Endothelial cell of umbilical vein (primary cell): ENCODE data around the gene CEP97. TPM values are rescaled to one million over a fixed set of nuclear protein-coding genes. Genes with fewer than 3 reads are reported as not detected.

Experiments used
- BruUV-seq: library from RNA; stranded (reverse); fragments of 400-500 nt; replicated peaks from 2 replicates; lab custom pipeline; 2021; lab: Mats Ljungman, UMichigan
- CTCF ChIA-PET: fragments of 300-600, 350-600 bp; sonication (Branson Sonifier 250); formaldehyde crosslinking; loops from one replicate; lab custom pipeline; 2021; ENCODE audit warnings: antibody characterized with exemption, inconsistent platforms; lab: Charles Lee
- POLR2A ChIA-PET: fragments of 300-600, 350-600 bp; sonication (Branson Sonifier 250); formaldehyde crosslinking; loops from one replicate; lab custom pipeline; 2021; ENCODE audit warnings: antibody characterized with exemption, inconsistent platforms; lab: Charles Lee
- DNase-seq: peaks from one replicate; pipeline ENCODE4 v3.0.0-alpha.2; 2011; ENCODE audit warnings: low read depth, low spot score
- FAIRE-seq: peaks from 2 replicates; lab custom pipeline; 2011; peaks lifted over from hg19 to GRCh38; lab: Jason Lieb, UNC
- H2AFZ ChIP-seq: 2 replicates; pipeline ENCODE4 v1.6.0; 2012; ENCODE audit warnings: low read depth, low read length, control low read depth, inconsistent platforms
- H3K27ac ChIP-seq: 2 replicates; pipeline ENCODE4 v1.5.1; 2011; ENCODE audit warnings: low read depth, mild to moderate bottlenecking, control low read depth, low read length, moderate library complexity; ENCODE audit not compliant: insufficient read depth
- H3K27me3 ChIP-seq, 2 experiments: 2 replicates each; pipeline versions ENCODE4 v1.6.0 to v1.6.1; 2011; ENCODE audit warnings: low read length in 2 of 2, mixed read lengths in 1 of 2; ENCODE audit not compliant: control insufficient read depth in 2 of 2, insufficient read depth in 2 of 2
- H3K36me3 ChIP-seq, 2 experiments: 2 replicates in 1 of 2; 3 replicates in 1 of 2; pipeline ENCODE4 v1.5.1; 2011; ENCODE audit warnings: low read length in 2 of 2, mild to moderate bottlenecking in 1 of 2, moderate library complexity in 1 of 2; ENCODE audit not compliant: control insufficient read depth in 2 of 2, insufficient read depth in 2 of 2; ENCODE audit errors: extremely low read depth in 1 of 2
- H3K4me1 ChIP-seq: 3 replicates; pipeline ENCODE4 v1.5.1; 2011; ENCODE audit warnings: mild to moderate bottlenecking, low read length; ENCODE audit not compliant: control insufficient read depth, insufficient read depth; ENCODE audit errors: extremely low read depth
- H3K4me2 ChIP-seq: 2 replicates; pipeline ENCODE4 v1.6.1; 2011; ENCODE audit warnings: low read length, control low read depth, mixed read lengths; ENCODE audit not compliant: insufficient read depth
- H3K4me3 ChIP-seq, 3 experiments: fragments of 200-600 bp in 1 of 3; sonication (generic), shearing (Covaris generic) in 1 of 3; replicated peaks in 1 of 3; 2 replicates each; pipeline ENCODE4 v1.5.1; 2011 to 2016; ENCODE audit warnings: control low read depth in 3 of 3, low read length in 3 of 3, mild to moderate bottlenecking in 2 of 3, inconsistent platforms in 1 of 3, low read depth in 1 of 3, moderate library complexity in 1 of 3; ENCODE audit not compliant: insufficient read depth in 1 of 3
- H3K79me2 ChIP-seq: 2 replicates; pipeline ENCODE4 v1.6.0; 2012; ENCODE audit warnings: low read length, inconsistent platforms; ENCODE audit not compliant: control insufficient read depth, insufficient read depth
- H3K9ac ChIP-seq: replicated peaks from 2 replicates; pipeline ENCODE3; 2011; ENCODE audit warnings: low read length, control low read depth; ENCODE audit not compliant: insufficient read depth; ENCODE audit errors: extremely low read depth
- H3K9me1 ChIP-seq: replicated peaks from 3 replicates; pipeline ENCODE4 v1.6.0; 2011; ENCODE audit warnings: mild to moderate bottlenecking, low read length; ENCODE audit not compliant: control insufficient read depth, insufficient read depth; ENCODE audit errors: extremely low read depth
- H3K9me3 ChIP-seq: replicated peaks from 2 replicates; pipeline ENCODE4 v1.5.1; 2012; ENCODE audit warnings: low read length, inconsistent platforms; ENCODE audit not compliant: control insufficient read depth, insufficient read depth
- H4K20me1 ChIP-seq: replicated peaks from 2 replicates; pipeline ENCODE3; 2011; ENCODE audit warnings: mild to moderate bottlenecking, low read length; ENCODE audit not compliant: control insufficient read depth, insufficient read depth; ENCODE audit errors: extremely low read depth
- EZH2 ChIP-seq: IDR thresholded peaks from 2 replicates; pipeline ENCODE4 v1.6.1; 2012; ENCODE audit warnings: borderline replicate concordance, low read depth, mild to moderate bottlenecking, moderate library complexity, low read length, inconsistent platforms; ENCODE audit not compliant: severe bottlenecking
- FOS ChIP-seq: IDR thresholded peaks from 2 replicates; pipeline ENCODE4 v1.6.1; 2011; ENCODE audit warnings: mild to moderate bottlenecking, low read length, moderate library complexity, borderline replicate concordance; ENCODE audit not compliant: insufficient read depth
- GATA2 ChIP-seq: IDR thresholded peaks from 2 replicates; pipeline ENCODE4 v1.7.0; 2011; ENCODE audit warnings: low read depth, mild to moderate bottlenecking, moderate library complexity, mixed read lengths, low read length; ENCODE audit not compliant: insufficient read length, insufficient read depth
- JUN ChIP-seq: IDR thresholded peaks from 2 replicates; pipeline ENCODE4 v1.6.1; 2011; ENCODE audit warnings: borderline replicate concordance, low read depth; ENCODE audit not compliant: insufficient read length, insufficient read depth
- MYC ChIP-seq: IDR thresholded peaks from one replicate; pipeline ENCODE4 v1.6.1; 2011; ENCODE audit warnings: mild to moderate bottlenecking, low read depth, low read length
- POLR2A ChIP-seq: IDR thresholded peaks from 2 replicates; pipeline ENCODE4 v1.6.1; 2012; ENCODE audit warnings: low read depth, mild to moderate bottlenecking, control low read depth, low read length
- POLR2AphosphoS5 ChIP-seq: IDR thresholded peaks from 2 replicates; pipeline ENCODE4 v1.6.1; 2012; ENCODE audit warnings: low read depth, mild to moderate bottlenecking, control low read depth, low read length, moderate library complexity; ENCODE audit not compliant: insufficient read depth
- dilution Hi-C: fragments of 300-500 bp; cut with MboI; formaldehyde crosslinking; loops from one replicate; pipeline ENCODE4 v1.15.0; 2019; ENCODE audit warnings: low sequenced_read_pairs; ENCODE audit not compliant: extremely low pct_ligation_motif_present
- intact Hi-C: fragments of 100-400 bp; cut with micrococcal nuclease; formaldehyde crosslinking; loops from one replicate; pipeline ENCODE4 v1.10.0; 2022
- polyA plus RNA-seq, 4 experiments: library from polyadenylated mRNA; depleted of rRNA in 3 of 4; stranded (reverse) in 3 of 4; unstranded in 1 of 4; fragments of >200 nt; gene quantifications; 2 replicates each; pipeline versions ENCODE4 v1.2.1 to v1.2.3, GENCODE V29; 2011 to 2012; ENCODE audit warnings: missing spikeins in 1 of 4
- total RNA-seq: library from RNA; stranded (reverse); gene quantifications from 2 replicates; pipeline ENCODE4 v1.2.3, GENCODE V29; 2021
- TF ChIP-seq, protein P1 (sequence below): IDR thresholded peaks from 2 replicates; pipeline ENCODE4 v1.6.1; 2011; ENCODE audit not compliant: insufficient read depth, insufficient read length
- TF ChIP-seq, protein P2 (sequence below), 2 donors: IDR thresholded peaks; 1 replicate in 1 of 2; 2 replicates in 1 of 2; pipeline ENCODE4 v1.5.1; 2011; ENCODE audit warnings: low read length in 2 of 2, mild to moderate bottlenecking in 2 of 2, moderate library complexity in 2 of 2, control low read depth in 1 of 2, inconsistent platforms in 1 of 2, low read depth in 1 of 2; ENCODE audit not compliant: insufficient read depth in 1 of 2; ENCODE audit errors: extremely low read depth in 1 of 2

The CEP97 gene
- total and polyA plus RNA-seq, 2 donors (not counting 3 experiments of a cell fraction or from before 2014, with no cell fraction given): 1.9 to 10.3 TPM

DNA sequence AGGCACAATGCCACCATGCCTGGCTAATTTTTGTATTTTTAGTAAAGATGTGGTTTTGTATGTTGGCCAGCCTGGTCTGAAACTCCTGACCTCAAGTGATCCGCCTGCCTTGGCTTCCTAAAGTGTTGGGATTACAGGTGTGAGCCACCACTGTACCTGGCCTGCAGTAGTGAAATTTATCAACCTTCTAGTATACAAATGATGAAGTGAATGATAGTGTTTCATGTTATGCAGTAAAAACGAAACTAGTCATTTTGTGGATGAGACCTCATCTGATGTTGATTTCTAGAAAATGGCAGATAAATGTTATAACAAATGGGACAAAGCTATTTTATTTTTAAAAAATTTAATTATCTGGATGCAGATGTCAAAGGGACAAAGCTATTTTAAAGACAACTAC lies 87.5 kb downstream of the CEP97 start:
- H3K36me3 ChIP-seq: no peaks in the 10 kb centered on the region
- no peak overlapping the region for H3K4me3 ChIP-seq
- no peaks in the 10 kb centered on the region for H4K20me1 ChIP-seq
- no peaks in the 10 kb centered on the region for H3K9me1 ChIP-seq
- H3K27ac ChIP-seq: no peak overlapping the region
- FAIRE-seq: no peak
- no TSS peak for BruUV-seq
- ChIA-PET POLR2A (interaction anchor here (1.3 kb wide), 1 partner anchor 38 kb away, joined by 3 read pairs; the partner anchor contains the start of gene NFKBIZ), CTCF (interaction anchor here (1.1 to 12.9 kb wide), 5 partner anchors 9 to 724 kb away, joined by 4 to 358 read pairs (median 14); no protein-coding TSS in a partner anchor)
- dilution Hi-C loops: no loop called here
- intact Hi-C loops: no loop called here
- H3K9ac ChIP-seq: no peak overlapping the region
- TF ChIP-seq FOS (no peak), JUN (no peak), POLR2A (no peak), GATA2 (no peak), MYC (no peak), POLR2AphosphoS5 (no peak), EZH2 (no peak)
- TF ChIP-seq, protein P1, sequence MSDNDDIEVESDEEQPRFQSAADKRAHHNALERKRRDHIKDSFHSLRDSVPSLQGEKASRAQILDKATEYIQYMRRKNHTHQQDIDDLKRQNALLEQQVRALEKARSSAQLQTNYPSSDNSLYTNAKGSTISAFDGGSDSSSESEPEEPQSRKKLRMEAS: no peak
- TF ChIP-seq, protein P2, sequence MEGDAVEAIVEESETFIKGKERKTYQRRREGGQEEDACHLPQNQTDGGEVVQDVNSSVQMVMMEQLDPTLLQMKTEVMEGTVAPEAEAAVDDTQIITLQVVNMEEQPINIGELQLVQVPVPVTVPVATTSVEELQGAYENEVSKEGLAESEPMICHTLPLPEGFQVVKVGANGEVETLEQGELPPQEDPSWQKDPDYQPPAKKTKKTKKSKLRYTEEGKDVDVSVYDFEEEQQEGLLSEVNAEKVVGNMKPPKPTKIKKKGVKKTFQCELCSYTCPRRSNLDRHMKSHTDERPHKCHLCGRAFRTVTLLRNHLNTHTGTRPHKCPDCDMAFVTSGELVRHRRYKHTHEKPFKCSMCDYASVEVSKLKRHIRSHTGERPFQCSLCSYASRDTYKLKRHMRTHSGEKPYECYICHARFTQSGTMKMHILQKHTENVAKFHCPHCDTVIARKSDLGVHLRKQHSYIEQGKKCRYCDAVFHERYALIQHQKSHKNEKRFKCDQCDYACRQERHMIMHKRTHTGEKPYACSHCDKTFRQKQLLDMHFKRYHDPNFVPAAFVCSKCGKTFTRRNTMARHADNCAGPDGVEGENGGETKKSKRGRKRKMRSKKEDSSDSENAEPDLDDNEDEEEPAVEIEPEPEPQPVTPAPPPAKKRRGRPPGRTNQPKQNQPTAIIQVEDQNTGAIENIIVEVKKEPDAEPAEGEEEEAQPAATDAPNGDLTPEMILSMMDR (IDR thresholded peaks at IDR 0.05; ENCODE audit: extremely low read depth in 1 of 2, insufficient read depth in 1 of 2, low read depth in 1 of 2, low read length in 2 of 2): no peak
- H2AFZ ChIP-seq: no peak overlapping the region
- no peak for DNase-seq
- no peak overlapping the region for H3K4me2 ChIP-seq
- peaks cover 14% of the 10 kb centered on the region for H3K4me1 ChIP-seq
- H3K9me3 ChIP-seq: no peaks in the 10 kb centered on the region
- no peaks in the 10 kb centered on the region for H3K27me3 ChIP-seq
- H3K79me2 ChIP-seq: no peaks in the 10 kb centered on the region
